ENCODE results near the gene GLOD4. TPM values are rescaled to one million over a fixed set of nuclear protein-coding genes. Genes with fewer than 3 reads are reported as not detected.

The GLOD4 gene
- total and polyA plus RNA-seq, 10 of the 15 experiments (the other 5 are each of a cell fraction or from before 2014, with no cell fraction given) = 40.8 to 107 (median 81.2) TPM

- no peaks in the 10 kb centered on the region for H3K4me1 ChIP-seq (ENCODE audit: control insufficient read depth, insufficient read depth, low read length)
- H3K9ac ChIP-seq (ENCODE audit: control insufficient read depth, insufficient read depth, low read length) = no peak overlapping the region
- no peaks in the 10 kb centered on the region for H3K9me3 ChIP-seq (replicated peaks; ENCODE audit: control insufficient read depth, insufficient read depth, low read length)
- no peaks in the 10 kb centered on the region for H4K20me1 ChIP-seq (ENCODE audit: control insufficient read depth, insufficient read depth)
- TF ChIP-seq NFIC (IDR thresholded peaks at IDR 0.05; ENCODE audit: low read depth, low read length) = no peak
- no peak for TF ChIP-seq ZBTB40 (IDR thresholded peaks at IDR 0.05; ENCODE audit: borderline replicate concordance)
- no peak for TF ChIP-seq CHD4 (IDR thresholded peaks at IDR 0.05)
- TF ChIP-seq RAD51 (IDR thresholded peaks at IDR 0.05) = no peak
- no peak for TF ChIP-seq IRF5 (IDR thresholded peaks at IDR 0.05; ENCODE audit: borderline replicate concordance)
- no peak for TF ChIP-seq ZNF687 (IDR thresholded peaks at IDR 0.05)
- no peak for TF ChIP-seq ATF7 (IDR thresholded peaks at IDR 0.05; ENCODE audit: low read depth)
- no peak for TF ChIP-seq EED (IDR thresholded peaks at IDR 0.05; ENCODE audit: low read depth)
- TF ChIP-seq YBX1 (IDR thresholded peaks at IDR 0.05) = no peak
- no peak for TF ChIP-seq TCF12 (IDR thresholded peaks at IDR 0.05; ENCODE audit: low read depth, low read length)
- no peak for TF ChIP-seq CREB1 (IDR thresholded peaks at IDR 0.05; ENCODE audit: low read depth)
- TF ChIP-seq ZZZ3 (IDR thresholded peaks at IDR 0.05; ENCODE audit: control insufficient read depth, insufficient read length, low read depth) = no peak
- SMC1A ChIA-PET (ENCODE audit: uncharacterized antibody, unreplicated experiment) = no interaction called here
- no peak overlapping the region for H3K4me3 ChIP-seq
- CTCF ChIA-PET = no interaction called here
- H3K4me2 ChIP-seq (ENCODE audit: control insufficient read depth, insufficient read depth) = no peak overlapping the region
- BruUV-seq (replicated peaks) = no TSS peak
- ATAC-seq = no peak
- POLR2A ChIA-PET = no interaction called here
- H2AFZ ChIP-seq (ENCODE audit: control insufficient read depth, low read depth, low read length) = no peak overlapping the region
- no peak for DNase-seq (ENCODE audit: low read depth, low spot score)
- no peaks in the 10 kb centered on the region for H3K27me3 ChIP-seq (replicated peaks in 1 of 2; ENCODE audit: control insufficient read depth in 2 of 2, insufficient read depth in 2 of 2, low read length in 1 of 2)
- RAD21 ChIA-PET (ENCODE audit: unreplicated experiment) = no interaction called here
- in situ Hi-C loops (cut with MboI) = no loop called here
- H3K79me2 ChIP-seq (ENCODE audit: control insufficient read depth, insufficient read depth, low read length) = no peaks in the 10 kb centered on the region
- 81% methylated on average over 11 of the region's 12 CpGs for WGBS (ENCODE audit: insufficient coverage, insufficient replicate concordance, low lambda C conversion rate, missing lambda C conversion rate)
- no peak for FAIRE-seq
- no peaks in the 10 kb centered on the region for H3K36me3 ChIP-seq (ENCODE audit: control insufficient read depth in 2 of 2, insufficient read depth in 2 of 2, low read length in 1 of 2)
- intact Hi-C loops (cut with micrococcal nuclease; ENCODE audit: unreplicated experiment) = no loop called here
- no peak overlapping the region for H3K27ac ChIP-seq (ENCODE audit: control insufficient read depth, insufficient read depth)
These were observed 56.3 kb downstream of the GLOD4 start for GRCh38 chr17:725746-726145.

Measured in GM12878 (cell line).